ENCODE measurements around the gene CHD3. TPM values are rescaled to one million over a fixed set of nuclear protein-coding genes. Genes with fewer than 3 reads are reported as not detected.
A peak's percentile ranks its signal among the peaks of the same experiment; 100 is the strongest.

Gene CHD3
- total and polyA plus RNA-seq, 2 of the 13 experiments (the other 11 are each of a cell fraction or from before 2014, with no cell fraction given), result 2.7 to 3.7 TPM

- TF ChIP-seq, protein P1, sequence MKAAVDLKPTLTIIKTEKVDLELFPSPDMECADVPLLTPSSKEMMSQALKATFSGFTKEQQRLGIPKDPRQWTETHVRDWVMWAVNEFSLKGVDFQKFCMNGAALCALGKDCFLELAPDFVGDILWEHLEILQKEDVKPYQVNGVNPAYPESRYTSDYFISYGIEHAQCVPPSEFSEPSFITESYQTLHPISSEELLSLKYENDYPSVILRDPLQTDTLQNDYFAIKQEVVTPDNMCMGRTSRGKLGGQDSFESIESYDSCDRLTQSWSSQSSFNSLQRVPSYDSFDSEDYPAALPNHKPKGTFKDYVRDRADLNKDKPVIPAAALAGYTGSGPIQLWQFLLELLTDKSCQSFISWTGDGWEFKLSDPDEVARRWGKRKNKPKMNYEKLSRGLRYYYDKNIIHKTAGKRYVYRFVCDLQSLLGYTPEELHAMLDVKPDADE (CRISPR knock-in tag; IDR thresholded peaks at IDR 0.05), result no peak
- TF ChIP-seq MAFG (CRISPR knock-in tag; IDR thresholded peaks at IDR 0.05) (no peak), ZNF800 (CRISPR knock-in tag; IDR thresholded peaks at IDR 0.05) (peak; percentile 72; the same call in 1 of the 2 replicates), CHCHD3 (CRISPR knock-in tag; IDR thresholded peaks at IDR 0.05) (peak; percentile 55; the same call in 1 of the 2 replicates), ZNF891 (CRISPR knock-in tag; IDR thresholded peaks at IDR 0.05) (peak; percentile 89; the same call in 1 of the 2 replicates), ZNF101 (CRISPR knock-in tag; IDR thresholded peaks at IDR 0.05; ENCODE audit: borderline replicate concordance, low read depth) (no peak), ZFP36 (IDR thresholded peaks at IDR 0.05; ENCODE audit: borderline replicate concordance, low read depth, low read length, partially characterized antibody) (no peak), ZNF20 (CRISPR knock-in tag; IDR thresholded peaks at IDR 0.05) (no peak), NFATC3 (CRISPR knock-in tag; IDR thresholded peaks at IDR 0.05) (no peak), RBM22 (optimal IDR thresholded peaks at IDR 0.05; ENCODE audit: low read length) (no peak), ZBTB44 (CRISPR knock-in tag; IDR thresholded peaks at IDR 0.05) (0 out of 2 replicates have a peak, but pooled peaks have one; percentile 79), NPAS2 (CRISPR knock-in tag; IDR thresholded peaks at IDR 0.05; ENCODE audit: borderline replicate concordance) (no peak), ELF3 (CRISPR knock-in tag; IDR thresholded peaks at IDR 0.05) (0 out of 2 replicates have a peak, but pooled peaks have one; percentile 25), CC2D1A (CRISPR knock-in tag; IDR thresholded peaks at IDR 0.05) (no peak), EHMT2 (IDR thresholded peaks at IDR 0.05; ENCODE audit: borderline replicate concordance, low read depth, low read length) (no peak), RFX1 (IDR thresholded peaks at IDR 0.05) (0 out of 2 replicates have a peak, but pooled peaks have one; percentile 16)
- TF ChIP-seq, protein P2, sequence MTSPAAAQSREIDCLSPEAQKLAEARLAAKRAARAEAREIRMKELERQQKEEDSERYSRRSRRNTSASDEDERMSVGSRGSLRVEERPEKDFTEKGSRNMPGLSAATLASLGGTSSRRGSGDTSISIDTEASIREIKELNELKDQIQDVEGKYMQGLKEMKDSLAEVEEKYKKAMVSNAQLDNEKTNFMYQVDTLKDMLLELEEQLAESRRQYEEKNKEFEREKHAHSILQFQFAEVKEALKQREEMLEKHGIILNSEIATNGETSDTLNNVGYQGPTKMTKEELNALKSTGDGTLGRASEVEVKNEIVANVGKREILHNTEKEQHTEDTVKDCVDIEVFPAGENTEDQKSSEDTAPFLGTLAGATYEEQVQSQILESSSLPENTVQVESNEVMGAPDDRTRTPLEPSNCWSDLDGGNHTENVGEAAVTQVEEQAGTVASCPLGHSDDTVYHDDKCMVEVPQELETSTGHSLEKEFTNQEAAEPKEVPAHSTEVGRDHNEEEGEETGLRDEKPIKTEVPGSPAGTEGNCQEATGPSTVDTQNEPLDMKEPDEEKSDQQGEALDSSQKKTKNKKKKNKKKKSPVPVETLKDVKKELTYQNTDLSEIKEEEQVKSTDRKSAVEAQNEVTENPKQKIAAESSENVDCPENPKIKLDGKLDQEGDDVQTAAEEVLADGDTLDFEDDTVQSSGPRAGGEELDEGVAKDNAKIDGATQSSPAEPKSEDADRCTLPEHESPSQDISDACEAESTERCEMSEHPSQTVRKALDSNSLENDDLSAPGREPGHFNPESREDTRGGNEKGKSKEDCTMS (CRISPR knock-in tag; conservative IDR thresholded peaks at IDR 0.05), result no peak
- TF ChIP-seq, protein P3, sequence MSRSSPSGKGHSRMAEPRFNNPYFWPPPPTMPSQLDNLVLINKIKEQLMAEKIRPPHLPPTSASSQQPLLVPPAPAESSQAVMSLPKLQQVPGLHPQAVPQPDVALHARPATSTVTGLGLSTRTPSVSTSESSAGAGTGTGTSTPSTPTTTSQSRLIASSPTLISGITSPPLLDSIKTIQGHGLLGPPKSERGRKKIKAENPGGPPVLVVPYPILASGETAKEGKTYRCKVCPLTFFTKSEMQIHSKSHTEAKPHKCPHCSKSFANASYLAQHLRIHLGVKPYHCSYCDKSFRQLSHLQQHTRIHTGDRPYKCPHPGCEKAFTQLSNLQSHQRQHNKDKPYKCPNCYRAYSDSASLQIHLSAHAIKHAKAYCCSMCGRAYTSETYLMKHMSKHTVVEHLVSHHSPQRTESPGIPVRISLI (CRISPR knock-in tag; IDR thresholded peaks at IDR 0.05; ENCODE audit: borderline replicate concordance), result no peak
- TF ChIP-seq, protein P4, sequence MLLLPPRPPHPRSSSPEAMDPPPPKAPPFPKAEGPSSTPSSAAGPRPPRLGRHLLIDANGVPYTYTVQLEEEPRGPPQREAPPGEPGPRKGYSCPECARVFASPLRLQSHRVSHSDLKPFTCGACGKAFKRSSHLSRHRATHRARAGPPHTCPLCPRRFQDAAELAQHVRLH (CRISPR knock-in tag; IDR thresholded peaks at IDR 0.05; ENCODE audit: borderline replicate concordance, low read depth), result no peak; the same call in 1 of the 2 replicates
These were observed 27.2 kb downstream of the CHD3 start, which contains the start of gene RNF227 (continued) for GRCh38 chr17:7915611-7916384.
